H7 (cell line): ENCODE data around the gene AUH. TPM values are rescaled to one million over a fixed set of nuclear protein-coding genes. Genes with fewer than 3 reads are reported as not detected.

Experiments
- DNase-seq: peaks from one replicate; pipeline ENCODE4 v3.0.0; 2012
- H3K27me3 ChIP-seq: 2 replicates; pipeline ENCODE4 v1.6.0; 2011; ENCODE audit warnings: mild to moderate bottlenecking, low read length; ENCODE audit not compliant: control insufficient read depth, insufficient read depth
- H3K36me3 ChIP-seq: replicated peaks from 2 replicates; pipeline ENCODE4 v1.5.1; 2011; ENCODE audit warnings: low read length; ENCODE audit not compliant: control insufficient read depth, insufficient read depth
- H3K4me3 ChIP-seq: 2 replicates; pipeline ENCODE4 v1.5.1; 2011; ENCODE audit warnings: low read depth, mild to moderate bottlenecking, control low read depth, low read length, moderate library complexity; ENCODE audit not compliant: insufficient read depth
- total RNA-seq: library from RNA; depleted of rRNA; stranded (reverse); fragments of >200 nt; shearing (Covaris generic); gene quantifications from 2 replicates; pipeline ENCODE4 v1.2.3, GENCODE V29; 2014

The AUH gene
- total RNA-seq, 1 experiment from 2014 or later, result 24.4 TPM

- Histone ChIP-seq H3K36me3 (peaks cover 4% of the 10 kb centered on the region), H3K27me3 (no peaks in the 10 kb centered on the region), H3K4me3 (peak overlapping the region; percentile 95)
- DNase-seq, result peak; percentile 69
These were observed 997 bp downstream of the AUH start for GRCh38 chr9:91360551-91361290.

- no peak for DNase-seq
- H3K4me3 ChIP-seq, result no peak overlapping the region
- H3K27me3 ChIP-seq, result no peaks in the 10 kb centered on the region
- H3K36me3 ChIP-seq, result peaks cover 4% of the 10 kb centered on the region
These were observed 1.8 kb downstream of the AUH start for GRCh38 chr9:91359734-91360470.

GRCh38 chr9:91359083-91359482 lies 2.6 kb downstream of the AUH start:
- DNase-seq, result no peak
- Histone ChIP-seq H3K4me3 (no peak overlapping the region), H3K36me3 (peaks cover 4% of the 10 kb centered on the region), H3K27me3 (no peaks in the 10 kb centered on the region)

GRCh38 chr9:91354881-91355280 lies 6.8 kb downstream of the AUH start:
- H3K36me3 ChIP-seq, result peaks cover 6% of the 10 kb centered on the region
- H3K27me3 ChIP-seq, result no peaks in the 10 kb centered on the region
- no peak for DNase-seq
- H3K4me3 ChIP-seq, result no peak overlapping the region

- Histone ChIP-seq H3K27me3 (no peaks in the 10 kb centered on the region), H3K4me3 (no peak overlapping the region), H3K36me3 (peaks cover 2% of the 10 kb centered on the region)
- no peak for DNase-seq
These were observed 12.6 kb downstream of the AUH start for GRCh38 chr9:91349115-91349555.

- H3K27me3 ChIP-seq, result no peaks in the 10 kb centered on the region
These were observed 13.4 kb downstream of the AUH start for GRCh38 chr9:91348191-91348807.

GRCh38 chr9:91347377-91347776 lies 14.3 kb downstream of the AUH start:
- Histone ChIP-seq H3K4me3 (no peak overlapping the region), H3K27me3 (no peaks in the 10 kb centered on the region), H3K36me3 (peaks cover 2% of the 10 kb centered on the region)
- DNase-seq, result no peak

More at GRCh38 chr9:91348191-91348807, 13.4 kb downstream of the AUH start:
- peaks cover 2% of the 10 kb centered on the region for H3K36me3 ChIP-seq
- no peak for DNase-seq
- no peak overlapping the region for H3K4me3 ChIP-seq

- Histone ChIP-seq H3K4me3 (no peak overlapping the region), H3K27me3 (no peaks in the 10 kb centered on the region), H3K36me3 (peaks cover 4% of the 10 kb centered on the region)
- no peak for DNase-seq
These were observed 15.1 kb downstream of the AUH start for GRCh38 chr9:91346644-91347043.

GRCh38 chr9:91345978-91346377 lies 15.7 kb downstream of the AUH start:
- no peaks in the 10 kb centered on the region for H3K27me3 ChIP-seq
- peaks cover 2% of the 10 kb centered on the region for H3K36me3 ChIP-seq
- no peak overlapping the region for H3K4me3 ChIP-seq
- DNase-seq, result no peak

GRCh38 chr9:91342575-91342974 lies 19.1 kb downstream of the AUH start:
- peaks cover 4% of the 10 kb centered on the region for H3K36me3 ChIP-seq
- H3K27me3 ChIP-seq, result no peaks in the 10 kb centered on the region
- no peak for DNase-seq
- no peak overlapping the region for H3K4me3 ChIP-seq

GRCh38 chr9:91341749-91342148 lies 20.0 kb downstream of the AUH start:
- no peaks in the 10 kb centered on the region for H3K27me3 ChIP-seq
- H3K36me3 ChIP-seq, result peaks cover 4% of the 10 kb centered on the region
- DNase-seq, result no peak
- no peak overlapping the region for H3K4me3 ChIP-seq

GRCh38 chr9:91341258-91341746 lies 20.4 kb downstream of the AUH start:
- peaks cover 4% of the 10 kb centered on the region for H3K36me3 ChIP-seq
- H3K27me3 ChIP-seq, result no peaks in the 10 kb centered on the region
- no peak for DNase-seq
- no peak overlapping the region for H3K4me3 ChIP-seq

GRCh38 chr9:91340395-91340967 lies 21.2 kb downstream of the AUH start:
- no peaks in the 10 kb centered on the region for H3K27me3 ChIP-seq
- peaks cover 4% of the 10 kb centered on the region for H3K36me3 ChIP-seq
- H3K4me3 ChIP-seq, result no peak overlapping the region

GRCh38 chr9:91338681-91339080 lies 23.0 kb downstream of the AUH start:
- H3K36me3 ChIP-seq, result peaks cover 4% of the 10 kb centered on the region
- no peak for DNase-seq
- no peaks in the 10 kb centered on the region for H3K27me3 ChIP-seq

More at GRCh38 chr9:91340395-91340967, 21.2 kb downstream of the AUH start:
- DNase-seq, result no peak

More at GRCh38 chr9:91338681-91339080, 23.0 kb downstream of the AUH start:
- H3K4me3 ChIP-seq, result no peak overlapping the region
